Breast epithelium (tissue), 3 donors: ENCODE data around the gene D2HGDH.

ENCODE experiments used
- CTCF ChIP-seq, 3 donors: fragments of 450-650 bp; IDR thresholded peaks; one replicate each; pipeline ENCODE4 v1.5.1; 2016 to 2017; ENCODE audit warnings: antibody characterized with exemption in 3 of 3, mild to moderate bottlenecking in 3 of 3, moderate library complexity in 3 of 3
- POLR2AphosphoS5 ChIP-seq, 3 donors: sonication (generic); formaldehyde crosslinking; IDR thresholded peaks; one replicate each; pipeline ENCODE4 v1.6.1; 2017; ENCODE audit warnings: antibody characterized with exemption in 3 of 3

- TF ChIP-seq POLR2AphosphoS5 (IDR thresholded peaks at IDR 0.05) (no peak), CTCF (IDR thresholded peaks at IDR 0.05) (no peak)
These were observed 44.2 kb upstream of the D2HGDH start for GRCh38 chr2:241690202-241690717.
